Stimulated activated CD4-positive, alpha-beta T cell treated with anti-CD3 and anti-CD28 coated beads, Interleukin-2, amount 100 ng/mL, for 48 hours (primary cell): Measurements from ENCODE around the gene SCRN2.

ENCODE experiments used
- DNase-seq, 2 donors: peaks; one replicate each; pipeline ENCODE4 v3.0.0-alpha.2; 2020

SCRN2 gene

DNA sequence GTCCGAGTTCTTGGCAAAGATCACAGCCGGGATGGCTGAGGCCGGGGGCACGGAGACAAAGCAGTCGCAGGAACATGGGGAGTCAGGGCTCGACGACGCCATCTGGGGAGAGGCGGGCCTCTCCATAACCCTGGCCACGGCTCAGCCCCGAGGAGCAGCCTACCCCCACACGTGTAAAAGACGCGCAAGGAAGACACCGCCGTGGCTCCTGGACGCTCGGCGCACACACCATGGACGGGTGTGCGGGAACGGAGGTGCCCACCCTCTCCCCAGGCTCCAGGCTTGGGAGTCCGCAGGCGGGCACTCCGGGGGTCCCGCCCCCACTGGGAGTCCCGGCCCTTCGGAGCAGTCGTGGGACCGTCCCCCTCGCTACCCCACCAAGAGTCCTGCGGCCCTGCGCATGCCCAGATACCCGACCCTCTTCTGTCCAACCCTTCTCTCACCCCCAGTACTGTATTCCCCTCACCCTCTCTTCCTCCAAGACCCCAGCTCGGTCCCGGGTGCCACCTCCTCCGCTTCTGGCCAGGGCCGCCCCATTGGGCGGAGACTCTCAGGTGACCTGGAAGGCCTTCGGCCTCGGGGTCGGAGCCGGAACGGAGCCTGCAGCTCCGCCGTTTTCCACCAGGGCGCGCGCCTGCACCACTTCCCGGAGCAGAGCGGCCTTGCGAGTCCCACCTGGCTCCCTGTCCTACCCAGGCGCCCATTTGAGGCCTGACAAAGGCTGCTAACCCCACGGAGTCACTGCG lies at the start of gene SCRN2:
TSS of gene SCRN2 (minus strand) at position 532 of the 746 bp plus-strand sequence. CDS start at position 102, 430 bp downstream.
- peak; percentile 93 for DNase-seq

DNA sequence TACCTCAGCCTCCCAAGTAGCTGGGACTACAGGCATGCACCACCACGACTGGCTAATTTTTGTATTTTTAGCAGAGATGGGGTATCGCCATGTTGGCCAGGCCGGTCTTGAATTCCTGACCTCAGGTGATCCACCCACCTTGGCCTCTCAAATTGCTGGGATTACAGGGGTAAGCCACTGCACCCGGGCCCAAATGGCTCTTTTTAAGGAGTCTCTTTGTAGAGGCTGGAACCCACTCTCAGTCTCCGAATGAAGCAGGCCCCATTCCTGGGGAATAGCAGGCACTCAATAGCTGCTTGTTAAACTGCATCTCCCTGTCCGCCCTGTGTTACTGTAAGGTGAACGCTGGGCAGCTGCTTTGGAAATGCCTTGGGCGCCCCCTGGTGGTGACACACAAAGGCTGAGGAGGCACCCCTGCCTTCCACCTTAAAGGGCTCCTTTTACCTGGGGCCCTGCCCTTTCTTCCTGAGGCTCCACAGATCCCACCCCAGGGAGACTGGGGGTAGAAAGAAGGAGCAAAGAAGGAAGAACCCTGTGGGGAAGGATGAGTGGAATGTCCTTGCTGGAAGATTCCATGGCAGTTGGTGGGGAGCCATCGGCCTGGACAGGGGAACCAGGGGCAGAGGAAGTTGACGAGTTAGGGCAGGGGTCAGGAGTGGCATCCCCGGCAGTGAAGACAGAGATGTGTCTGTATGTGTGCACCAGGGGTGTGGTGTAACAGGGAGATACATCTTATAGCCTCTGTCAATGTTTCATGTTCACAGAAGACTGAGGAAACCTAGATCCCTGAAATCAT lies 48.9 kb upstream of the SCRN2 start:
- peak; percentile 95 for DNase-seq

DNA sequence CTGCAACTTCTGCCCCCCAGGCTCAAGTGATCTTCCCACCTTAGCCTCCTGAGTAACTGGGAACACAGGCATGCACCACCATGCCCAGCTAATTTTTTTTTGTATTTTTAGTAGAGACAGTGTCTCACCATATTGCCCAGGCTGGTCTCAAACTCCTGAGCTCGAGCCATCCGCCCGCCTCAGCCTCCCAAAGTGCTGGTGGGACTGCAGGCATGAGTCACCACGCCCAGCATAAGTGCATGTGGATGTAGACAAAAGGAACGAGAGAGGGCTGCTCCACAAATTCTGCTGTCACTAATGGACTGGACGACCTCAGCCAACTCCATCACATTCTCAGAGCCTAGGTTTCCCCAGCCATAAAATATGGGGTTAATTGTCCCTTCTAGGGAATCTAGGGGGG lies 47.2 kb upstream of the SCRN2 start:
- no peak for DNase-seq

DNA sequence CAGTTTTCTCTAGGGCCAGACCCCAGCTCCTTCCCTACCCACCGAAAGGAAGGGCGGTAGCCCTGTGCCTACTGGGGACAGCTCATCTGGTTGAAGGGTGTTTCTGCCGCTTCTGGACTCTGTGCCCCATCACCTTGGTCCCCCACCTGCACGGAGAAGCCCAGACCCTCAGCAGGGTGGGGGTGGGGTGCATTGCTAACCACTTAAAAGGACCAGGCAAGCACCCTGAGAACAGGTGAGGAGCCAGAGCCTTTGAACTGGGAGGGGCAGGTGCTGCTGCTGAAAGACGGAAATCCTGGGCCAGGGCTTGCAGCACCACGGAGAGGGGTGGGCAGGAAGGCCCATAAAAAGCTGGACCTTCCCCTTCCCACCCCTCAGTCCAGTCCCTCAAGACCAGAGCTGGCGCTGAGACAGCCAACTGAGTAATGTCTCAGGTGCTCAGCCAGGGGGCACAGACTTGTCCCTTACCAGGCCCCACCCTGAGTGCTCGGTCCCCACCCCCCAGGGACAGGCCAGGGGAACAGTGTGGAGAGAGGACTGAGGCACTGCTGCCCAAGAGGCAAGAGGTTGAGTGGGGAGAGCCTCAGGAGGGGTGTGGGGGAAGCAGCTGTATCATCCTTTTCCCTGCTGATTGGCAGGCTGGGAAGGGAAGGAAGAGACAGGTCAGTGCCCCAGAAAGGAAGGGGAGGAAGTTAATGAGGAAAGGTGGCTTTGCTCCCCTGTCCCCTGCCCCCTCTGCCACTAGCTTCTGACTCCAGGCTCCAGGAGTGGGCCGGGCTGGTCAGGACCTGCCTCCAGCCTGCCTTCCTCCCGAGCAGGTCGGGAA lies 44.0 kb upstream of the SCRN2 start:
- no peak for DNase-seq

DNA sequence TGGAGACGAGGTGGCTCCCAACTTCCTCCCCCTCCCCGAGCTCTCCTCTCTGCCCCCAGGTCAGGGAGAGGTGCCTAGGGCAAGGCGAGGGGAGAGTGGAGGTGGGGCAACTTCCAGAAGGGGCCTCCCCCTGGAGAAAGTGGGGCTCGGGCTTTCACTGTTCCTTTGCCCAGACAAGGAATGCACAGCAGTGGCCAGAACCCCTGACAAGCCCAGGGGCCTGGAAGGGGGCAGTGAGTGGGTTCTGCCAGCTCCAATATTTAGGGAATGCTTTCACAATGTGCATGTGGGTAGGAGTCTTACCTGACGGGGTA lies 43.3 kb upstream of the SCRN2 start:
- no peak for DNase-seq

DNA sequence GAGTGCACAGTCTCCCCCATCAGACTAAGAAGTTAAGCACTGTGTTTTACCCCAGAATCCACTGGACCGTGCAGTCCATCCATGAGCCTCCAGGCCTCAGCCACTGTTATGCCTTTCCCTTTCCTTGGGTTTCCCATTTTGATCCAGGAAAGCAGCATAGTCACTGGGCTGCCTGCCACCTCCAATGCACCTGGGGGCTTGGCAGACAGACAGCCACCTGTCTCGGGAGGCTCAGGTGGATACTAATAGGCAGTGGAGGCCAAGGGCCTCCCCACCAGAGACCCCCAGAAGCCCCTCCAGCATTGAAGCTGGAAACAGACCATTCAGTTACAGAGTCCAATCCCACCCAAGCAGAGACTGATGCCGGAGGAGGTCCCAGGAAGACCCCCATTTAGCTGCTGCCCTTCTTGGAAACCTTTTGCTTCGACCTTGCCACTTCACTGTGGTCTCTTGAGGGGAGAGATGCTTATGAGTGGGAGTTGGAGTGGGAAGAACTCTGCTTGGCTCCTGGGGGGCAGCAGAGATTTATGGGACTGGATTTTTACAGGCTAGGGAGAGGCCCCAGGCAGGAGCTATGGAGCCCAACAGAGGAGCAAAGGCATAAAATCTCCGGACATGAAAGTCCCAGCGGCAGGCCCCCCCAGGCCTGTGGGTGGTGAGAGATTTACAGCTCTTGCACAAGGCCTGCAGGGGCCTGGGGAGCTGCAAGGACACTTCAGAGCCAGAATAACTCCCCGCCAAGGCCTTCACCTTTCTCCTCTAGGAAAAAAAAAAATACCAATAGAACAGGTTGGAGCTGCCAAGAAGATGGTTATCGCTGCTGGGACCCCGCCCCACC lies 42.7 kb upstream of the SCRN2 start:
- DNase-seq, result no peak

DNA sequence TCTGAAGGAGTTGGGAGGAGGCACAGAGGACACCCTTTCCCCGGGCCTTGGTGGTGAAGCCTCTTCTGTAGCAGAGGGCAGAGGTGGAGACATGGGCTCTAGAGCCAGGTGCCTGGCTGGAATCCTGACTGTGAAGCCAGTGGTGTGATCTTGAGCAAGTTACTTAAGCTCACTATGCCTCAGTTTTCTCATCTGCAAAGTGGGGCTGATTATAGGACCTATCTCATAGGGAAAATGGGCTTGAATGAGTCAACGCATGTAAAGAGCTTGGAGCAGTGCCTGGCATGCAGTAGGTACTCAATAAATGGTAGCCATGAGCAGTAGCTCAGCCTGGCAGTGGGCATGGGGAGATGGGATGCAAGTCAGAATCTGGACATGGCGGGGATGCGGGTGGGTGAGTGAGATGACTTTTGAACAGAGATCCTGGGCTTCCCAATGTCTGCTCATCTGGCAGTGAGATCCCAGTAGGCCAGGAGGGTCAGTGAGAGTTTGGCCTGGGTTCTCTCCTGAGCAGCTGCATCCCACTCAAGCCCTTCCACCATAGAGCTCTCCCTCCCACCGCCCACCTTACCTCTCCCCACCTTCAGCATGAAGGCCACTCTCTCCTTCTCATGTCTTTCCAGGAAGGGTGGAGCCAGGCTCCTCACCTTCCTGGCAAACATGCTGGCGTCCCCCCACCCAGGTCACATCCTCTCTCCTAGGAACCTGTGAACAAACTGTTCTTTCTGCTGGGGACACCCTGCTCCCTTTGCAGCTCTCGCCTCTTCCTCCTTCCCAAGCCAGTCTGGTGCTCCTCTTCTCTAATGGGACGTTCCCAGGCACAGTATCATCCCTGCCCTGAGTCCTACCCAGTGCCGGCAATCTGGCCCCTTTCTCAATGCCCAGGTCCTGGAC lies 41.9 kb upstream of the SCRN2 start:
- no peak for DNase-seq

DNA sequence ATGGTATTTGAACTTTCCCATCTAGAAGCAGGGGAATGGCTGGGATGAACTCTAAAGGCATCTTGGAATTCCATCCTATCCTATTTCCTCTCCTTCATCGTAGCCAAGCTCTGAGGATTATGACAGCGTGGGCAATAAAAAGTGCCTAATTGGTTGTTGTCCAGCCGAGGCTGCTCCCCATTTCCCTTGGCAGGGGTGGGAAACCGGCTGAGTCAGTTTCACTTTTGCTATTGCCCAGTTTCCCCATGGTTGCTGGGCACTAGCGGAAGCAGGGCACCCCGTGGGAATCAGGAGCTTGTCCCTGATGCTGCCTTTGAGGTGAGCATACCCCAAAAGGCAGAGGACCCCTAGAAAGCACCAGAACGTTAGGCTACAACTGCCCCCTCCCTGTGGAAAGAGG lies 41.2 kb upstream of the SCRN2 start:
- no peak for DNase-seq

DNA sequence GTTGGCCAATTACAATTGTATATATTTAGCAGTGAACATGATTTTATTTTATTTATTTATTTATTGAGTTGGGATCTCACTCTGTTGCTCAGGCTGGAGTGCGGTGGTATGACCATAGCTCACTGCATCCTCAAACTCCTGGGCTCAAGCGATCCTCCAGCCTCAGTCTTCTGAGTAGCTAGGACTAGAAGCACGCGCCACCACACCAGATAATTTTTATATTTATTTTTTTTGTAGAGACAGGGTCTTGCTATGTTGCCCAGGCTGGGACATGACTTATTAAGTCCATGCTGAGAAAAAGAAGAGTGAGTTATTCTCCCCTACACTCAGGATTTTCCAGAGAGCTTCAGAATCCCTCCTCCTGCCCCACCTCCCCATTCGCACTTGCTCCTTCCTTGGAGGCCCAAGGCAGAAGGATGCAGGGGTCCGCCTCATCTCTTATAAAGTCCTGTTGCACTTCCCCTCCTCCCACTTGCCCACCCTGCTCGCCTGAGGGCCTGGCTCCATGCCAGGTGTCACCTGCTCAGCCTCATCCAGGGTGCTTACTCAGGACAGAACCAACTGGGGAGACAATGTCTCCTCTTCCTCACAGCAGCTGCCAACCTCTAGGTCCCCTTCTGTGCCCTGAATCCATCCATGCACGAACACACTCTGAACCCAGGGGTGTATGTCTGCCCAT lies 38.8 kb upstream of the SCRN2 start:
- no peak for DNase-seq

DNA sequence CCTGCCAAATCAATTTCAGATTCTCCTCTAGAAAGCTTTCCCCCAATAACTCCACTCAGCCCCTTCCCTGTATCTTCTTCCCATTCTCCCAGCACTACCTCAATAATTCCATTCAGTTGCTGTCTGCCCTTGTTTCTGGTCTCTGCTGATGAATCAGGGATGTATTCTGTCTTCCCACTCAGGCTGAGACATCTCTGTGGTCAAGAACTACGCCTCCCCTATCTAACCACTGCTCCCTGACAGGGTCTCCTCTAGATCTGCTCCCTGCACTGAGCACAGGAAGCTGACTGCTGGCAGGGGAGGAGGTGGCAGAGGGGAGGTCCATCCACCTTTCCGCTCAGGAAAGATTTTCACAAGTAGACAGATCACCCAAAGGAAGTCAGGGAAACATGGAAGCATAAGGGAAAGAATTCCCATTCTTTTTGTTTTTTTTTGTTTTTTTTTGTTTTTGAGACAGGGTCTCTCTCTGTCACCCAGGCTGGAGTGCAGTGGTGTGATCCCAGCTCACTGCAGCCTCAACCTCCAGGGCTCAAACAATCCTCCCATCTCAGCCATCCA lies 38.0 kb upstream of the SCRN2 start:
- DNase-seq, result no peak

DNA sequence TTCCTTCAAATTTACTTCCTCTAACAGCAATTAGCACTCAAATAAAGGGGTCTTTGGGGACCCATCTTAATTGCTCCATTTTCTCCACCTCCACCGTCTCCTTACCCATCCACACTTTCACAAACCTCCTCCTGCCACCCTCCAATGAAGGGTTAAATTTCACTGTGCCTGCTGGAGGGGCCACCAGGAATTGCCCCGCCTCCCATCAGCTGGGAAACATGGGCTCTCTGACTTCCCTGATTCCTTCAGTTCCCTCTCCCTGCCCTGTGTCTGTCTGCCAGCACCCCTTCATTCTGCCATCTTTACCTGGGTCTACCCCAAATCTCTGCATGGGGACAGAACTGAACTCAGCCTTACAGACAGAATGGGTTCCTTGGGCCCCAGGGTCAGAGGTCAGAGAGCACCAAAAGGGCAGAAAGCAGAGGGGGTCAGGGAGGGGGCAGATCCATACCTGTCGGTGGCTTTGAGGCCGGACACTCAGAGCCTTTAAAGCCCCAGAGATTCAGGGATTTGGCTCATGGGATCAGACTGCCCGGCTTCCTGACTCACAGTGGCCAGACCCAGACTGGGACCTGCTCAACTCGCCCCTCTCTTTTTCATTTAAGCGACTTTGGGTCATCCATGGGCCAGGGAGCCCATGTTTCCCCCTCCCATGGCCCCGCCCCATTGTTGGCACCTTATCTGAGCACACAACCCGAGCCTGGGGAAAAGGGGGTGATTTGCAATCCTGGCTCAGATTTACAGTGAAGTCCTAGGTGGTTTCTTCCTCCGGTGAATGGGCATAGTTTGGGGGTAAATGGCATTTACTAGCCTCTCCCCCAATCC lies 37.3 kb upstream of the SCRN2 start:
- no peak for DNase-seq

DNA sequence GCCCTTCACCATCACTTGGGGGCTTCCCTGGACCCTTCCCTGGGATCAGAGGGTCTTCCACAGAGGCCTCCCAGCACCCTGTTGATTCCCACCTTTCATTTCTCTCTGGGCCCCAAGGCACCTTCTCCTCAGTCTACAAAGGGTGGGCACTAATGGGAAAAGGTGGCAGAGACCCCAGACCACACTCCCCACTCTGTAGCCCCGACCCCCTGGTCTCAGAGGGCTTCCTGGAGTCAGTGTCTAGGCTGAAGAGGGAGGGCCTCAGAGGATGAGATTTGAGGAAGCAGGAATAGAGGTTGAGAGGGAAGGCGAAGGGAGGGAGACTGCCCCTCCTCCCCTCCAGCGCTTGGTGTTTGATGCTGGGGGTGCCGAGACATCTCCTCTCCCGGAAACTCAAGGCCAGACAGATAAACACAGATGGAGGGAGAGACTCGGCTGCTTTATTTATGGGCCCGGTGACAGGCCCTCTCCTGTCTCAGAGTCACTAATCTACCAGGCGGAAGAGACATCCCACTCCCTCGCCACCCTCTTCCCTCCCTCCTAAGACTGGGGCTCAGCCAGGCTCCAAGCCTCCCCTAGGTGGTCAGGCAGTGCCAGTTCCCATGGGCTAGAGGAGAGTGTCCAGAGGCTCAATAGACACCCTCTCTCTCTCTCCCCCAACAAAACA lies 36.4 kb upstream of the SCRN2 start:
- DNase-seq, result no peak

DNA sequence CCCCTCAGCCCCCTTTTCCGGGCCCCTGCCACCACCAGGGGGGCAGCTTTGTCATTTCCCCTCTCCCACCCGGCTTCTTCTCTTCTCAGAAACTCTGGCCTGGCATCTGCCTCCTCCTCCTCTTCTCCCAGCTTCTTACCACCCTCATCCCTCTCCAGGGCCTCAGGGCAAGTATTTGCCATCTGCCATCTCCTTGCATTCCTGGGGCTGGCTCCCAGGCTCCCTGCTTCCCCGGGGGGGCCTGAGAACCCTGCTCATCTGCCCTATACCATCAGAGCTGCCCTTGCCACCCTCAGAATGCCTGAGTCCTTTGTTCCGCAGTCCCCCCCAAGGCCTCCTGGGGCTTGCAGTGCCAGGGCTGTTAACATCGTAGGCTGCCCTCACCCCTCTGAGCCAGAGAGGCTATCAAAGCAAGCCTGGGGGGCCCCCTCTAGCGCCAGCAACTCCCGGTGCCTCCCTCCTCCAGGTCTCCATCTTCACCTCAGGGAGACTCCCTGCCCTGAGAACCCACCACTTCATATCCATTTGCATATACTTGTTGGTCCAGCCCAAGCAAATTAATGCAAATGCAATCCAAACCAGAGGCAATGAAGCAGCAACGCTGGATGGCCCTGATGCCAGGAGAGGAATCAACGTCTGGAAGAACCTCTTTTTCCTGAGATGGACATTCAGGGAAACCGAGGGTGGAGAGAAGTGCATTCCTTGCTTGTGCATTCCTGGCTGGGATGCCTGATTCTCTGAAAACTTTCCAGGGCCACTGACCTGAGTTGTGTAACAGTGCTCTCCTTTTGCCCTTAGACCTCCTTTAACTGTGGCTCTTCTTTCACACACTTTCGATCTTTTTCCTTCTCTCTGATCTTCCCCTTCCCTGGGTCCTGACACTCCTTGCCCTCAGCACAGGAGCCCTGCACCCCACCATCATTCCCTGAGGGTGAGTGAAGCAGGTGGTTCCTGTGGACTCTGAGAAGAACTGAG lies 34.2 kb upstream of the SCRN2 start:
- no peak for DNase-seq

DNA sequence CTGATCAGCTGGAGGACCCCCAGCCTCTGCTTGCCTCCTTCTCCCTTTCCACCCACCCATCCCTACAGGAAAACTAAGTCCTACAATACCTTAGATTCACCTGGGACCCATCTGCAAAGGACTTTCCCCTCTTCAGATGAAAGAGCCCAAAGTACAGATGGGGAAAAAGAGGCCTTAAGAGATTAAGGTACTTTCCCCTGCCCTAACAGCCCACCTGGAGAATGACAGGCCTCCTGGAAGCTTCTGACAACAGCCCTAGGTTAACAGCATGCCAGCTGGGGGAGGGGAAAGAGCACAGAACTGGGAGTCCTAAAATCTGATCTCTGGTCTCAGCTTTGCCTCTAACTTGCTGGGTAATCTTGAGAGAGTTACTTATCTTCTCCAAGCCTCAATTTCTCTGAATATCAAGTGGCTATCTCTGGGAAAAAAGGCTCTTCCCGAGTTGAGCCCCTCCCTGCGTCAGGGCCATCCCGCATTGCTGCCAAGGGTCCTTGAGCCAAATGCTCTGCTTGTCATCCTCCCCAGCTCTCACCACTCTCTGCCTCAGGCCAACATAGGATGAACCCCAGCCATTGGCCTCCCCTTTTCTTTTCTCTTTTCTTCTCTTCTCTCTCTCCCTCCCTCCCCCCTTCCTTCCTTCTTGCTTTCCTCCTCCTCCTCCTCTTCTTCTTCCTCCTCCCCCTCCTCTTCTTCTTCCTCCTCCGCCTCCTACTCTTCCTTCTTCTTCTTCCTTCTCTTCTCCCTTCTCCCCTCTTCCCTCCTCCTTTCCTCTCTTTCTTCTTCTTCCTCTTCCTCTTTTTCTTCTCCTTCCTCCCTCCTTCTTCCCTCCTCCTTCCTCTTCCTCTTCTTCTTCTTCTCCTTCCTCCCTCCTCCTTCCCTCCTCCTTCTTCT lies 32.4 kb upstream of the SCRN2 start:
- DNase-seq, result no peak

DNA sequence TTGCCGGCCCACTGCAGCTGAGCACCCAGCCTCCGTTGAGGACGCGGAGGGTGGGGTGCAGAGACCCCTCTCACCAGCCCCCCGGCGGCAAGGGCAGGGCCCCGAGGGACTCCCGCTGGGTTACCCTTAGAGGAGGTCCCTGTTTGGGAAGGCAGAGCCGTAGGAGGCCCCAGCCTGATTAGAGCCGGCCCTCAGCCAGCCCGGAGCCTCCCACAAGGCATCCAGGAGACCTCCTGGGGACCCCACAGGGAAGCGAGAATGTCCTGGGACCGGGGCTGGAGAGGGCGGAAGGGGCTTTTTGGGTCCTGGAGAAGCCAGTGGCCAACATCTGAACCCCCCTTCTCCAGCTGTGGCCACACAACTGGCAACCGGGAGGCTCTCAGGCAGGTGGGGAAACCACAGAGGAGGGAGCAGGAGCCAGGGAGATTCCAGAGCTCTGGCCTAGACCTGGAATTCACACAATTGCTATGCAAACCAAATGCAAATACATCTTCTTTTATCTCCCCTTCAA lies 31.6 kb upstream of the SCRN2 start:
- DNase-seq, result no peak

DNA sequence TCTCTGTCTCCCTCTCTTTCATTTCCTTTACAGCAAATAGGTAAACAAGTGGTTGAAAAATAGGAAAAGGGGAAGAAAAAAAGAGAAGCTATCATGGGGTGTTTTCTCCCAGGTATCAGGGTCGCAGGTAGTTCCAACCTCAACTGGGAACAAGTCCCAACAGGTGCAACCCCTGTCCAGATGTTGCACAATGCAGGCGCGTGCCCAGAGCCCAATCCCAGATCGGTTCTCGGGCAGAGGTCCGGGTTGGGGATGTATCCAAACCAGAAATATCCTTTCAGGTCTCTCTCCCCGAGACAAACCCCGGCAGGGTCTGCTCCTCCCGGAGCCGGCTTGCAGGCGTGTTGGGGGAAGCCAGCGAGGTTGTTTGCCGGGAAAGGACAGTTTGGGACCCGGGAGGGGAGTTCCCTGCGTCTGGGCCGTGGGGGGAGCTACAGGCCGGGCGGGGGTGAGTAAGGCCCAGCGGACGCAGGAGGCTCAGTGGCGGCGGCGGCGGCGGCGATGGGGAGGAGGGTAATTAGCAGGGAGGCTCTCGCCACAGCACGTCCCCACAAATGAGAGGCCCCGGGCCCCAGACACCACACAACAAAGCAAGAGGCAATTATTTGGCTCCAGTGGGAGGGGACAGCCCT lies 31.1 kb upstream of the SCRN2 start:
- no peak for DNase-seq
